ENCODE measurements around the gene ALG9.
A peak's percentile ranks its signal among the peaks of the same experiment; 100 is the strongest.

Gene ALG9

DNA sequence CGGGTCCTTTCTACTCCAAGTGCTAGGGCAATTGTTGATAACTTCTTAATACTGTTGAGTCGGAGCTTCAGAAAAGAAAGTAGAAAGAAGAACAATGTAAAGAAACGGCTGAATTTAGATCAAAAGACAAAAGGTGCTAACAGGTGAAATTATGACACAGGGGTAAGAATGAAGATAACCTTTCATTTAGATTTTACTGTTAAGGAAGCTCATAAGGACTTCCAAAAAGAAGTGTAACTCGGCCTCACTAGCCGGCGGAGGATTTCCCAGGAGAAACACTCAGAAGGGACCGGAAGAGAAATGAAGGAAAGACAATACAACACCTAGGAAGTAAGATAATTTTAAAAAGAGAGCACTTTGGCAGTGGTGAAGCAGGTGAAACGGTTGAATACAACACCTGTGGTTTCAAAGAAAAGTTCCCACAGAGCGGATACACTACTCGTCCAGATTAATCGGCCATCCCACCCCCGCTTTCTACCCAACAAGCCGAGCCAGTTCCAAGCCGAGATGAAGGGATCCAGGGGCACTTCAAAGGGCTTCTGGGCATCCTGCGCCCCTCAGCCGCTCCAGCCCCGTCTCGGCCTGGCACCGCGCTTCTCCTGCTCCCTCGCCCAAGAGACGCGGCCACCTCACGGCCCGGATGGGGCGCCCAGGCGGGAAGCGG, 105.9 kb downstream of the ALG9 start:
- TF ChIP-seq, protein P1, sequence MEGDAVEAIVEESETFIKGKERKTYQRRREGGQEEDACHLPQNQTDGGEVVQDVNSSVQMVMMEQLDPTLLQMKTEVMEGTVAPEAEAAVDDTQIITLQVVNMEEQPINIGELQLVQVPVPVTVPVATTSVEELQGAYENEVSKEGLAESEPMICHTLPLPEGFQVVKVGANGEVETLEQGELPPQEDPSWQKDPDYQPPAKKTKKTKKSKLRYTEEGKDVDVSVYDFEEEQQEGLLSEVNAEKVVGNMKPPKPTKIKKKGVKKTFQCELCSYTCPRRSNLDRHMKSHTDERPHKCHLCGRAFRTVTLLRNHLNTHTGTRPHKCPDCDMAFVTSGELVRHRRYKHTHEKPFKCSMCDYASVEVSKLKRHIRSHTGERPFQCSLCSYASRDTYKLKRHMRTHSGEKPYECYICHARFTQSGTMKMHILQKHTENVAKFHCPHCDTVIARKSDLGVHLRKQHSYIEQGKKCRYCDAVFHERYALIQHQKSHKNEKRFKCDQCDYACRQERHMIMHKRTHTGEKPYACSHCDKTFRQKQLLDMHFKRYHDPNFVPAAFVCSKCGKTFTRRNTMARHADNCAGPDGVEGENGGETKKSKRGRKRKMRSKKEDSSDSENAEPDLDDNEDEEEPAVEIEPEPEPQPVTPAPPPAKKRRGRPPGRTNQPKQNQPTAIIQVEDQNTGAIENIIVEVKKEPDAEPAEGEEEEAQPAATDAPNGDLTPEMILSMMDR (conservative IDR thresholded peaks at IDR 0.05; ENCODE audit: low read depth, low read length): no peak
- H3K4me3 ChIP-seq (ENCODE audit: low read length): peak overlapping the region; percentile 94
- DNase-seq (ENCODE audit: low read depth): no peak

DNA sequence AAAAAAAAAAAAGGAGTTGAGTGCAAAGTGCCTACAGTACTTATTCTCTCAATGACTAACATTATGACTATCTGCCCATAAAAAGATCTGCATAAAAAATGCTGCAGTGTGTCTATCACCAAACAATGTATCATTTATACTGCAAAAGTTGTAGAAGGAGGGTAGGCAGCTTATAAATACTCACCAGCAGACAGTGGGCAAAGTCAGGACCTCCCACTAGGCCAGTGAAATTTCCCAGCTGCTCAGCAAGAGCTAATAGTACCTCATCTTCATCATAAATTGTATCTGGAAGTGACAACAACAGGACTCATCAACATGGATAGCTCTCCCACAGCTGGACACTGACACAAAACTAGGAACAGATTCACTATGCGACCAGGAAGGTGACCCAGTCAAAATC, 106.8 kb downstream of the ALG9 start:
- DNase-seq (ENCODE audit: low read depth): no peak
- H3K4me3 ChIP-seq (ENCODE audit: low read length): peak overlapping the region; percentile 94
- TF ChIP-seq, protein P1 (conservative IDR thresholded peaks at IDR 0.05; ENCODE audit: low read depth, low read length): no peak

DNA sequence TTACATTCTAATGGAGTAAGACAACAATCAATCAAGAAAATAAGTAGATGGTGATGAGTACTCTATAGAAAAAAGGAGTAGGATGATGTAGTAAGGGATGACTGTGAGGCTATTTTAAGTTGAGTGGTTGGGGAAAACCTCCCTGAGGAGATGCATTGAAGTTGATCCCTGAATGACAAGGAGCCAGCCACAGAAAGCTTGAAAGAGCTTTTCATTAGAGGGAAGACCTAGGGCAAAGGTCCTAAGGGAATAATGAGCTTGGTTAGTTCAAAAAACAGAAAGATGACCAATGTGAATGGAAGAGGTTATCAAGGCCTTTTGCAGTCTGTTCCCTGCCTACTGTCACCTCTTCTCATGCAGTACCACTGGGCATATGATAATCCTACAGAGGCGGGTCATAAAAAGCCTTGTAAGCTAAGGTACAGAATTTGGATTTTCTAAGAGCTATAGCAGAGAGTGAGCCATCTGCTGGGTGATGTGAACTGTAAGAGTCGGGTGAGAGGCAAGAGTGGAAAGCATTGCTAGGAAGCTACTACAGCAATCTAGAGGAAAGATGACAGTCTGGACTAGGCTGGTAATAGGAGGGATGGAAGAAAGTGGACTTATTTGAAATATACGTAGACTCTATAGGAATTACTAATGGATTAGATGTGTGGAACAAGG, 108.3 kb downstream of the ALG9 start:
- TF ChIP-seq, protein P1 (conservative IDR thresholded peaks at IDR 0.05; ENCODE audit: low read depth, low read length): no peak
- H3K4me3 ChIP-seq (ENCODE audit: low read length): no peak overlapping the region
- no peak for DNase-seq (ENCODE audit: low read depth)

DNA sequence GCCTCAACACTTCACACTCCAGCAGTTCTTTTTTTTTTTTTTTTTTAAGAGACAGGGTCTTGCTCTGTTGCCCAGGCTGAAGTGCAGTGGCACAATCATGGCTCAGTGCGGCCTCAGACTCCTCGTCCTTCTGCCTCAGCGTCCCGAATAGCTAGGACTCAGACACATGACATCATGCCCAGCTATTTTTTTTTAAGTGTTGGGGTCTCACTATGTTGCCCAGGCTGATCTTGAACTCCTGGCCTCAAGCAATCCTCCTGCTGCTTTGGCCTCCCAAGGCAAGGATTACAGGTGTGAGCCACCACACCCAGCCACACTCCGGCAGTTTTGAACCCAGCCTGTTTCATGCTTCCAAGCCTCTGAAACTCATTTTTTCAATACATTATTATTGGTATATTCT, 108.9 kb downstream of the ALG9 start:
- H3K4me3 ChIP-seq (ENCODE audit: low read length): no peak overlapping the region
- TF ChIP-seq, protein P1 (conservative IDR thresholded peaks at IDR 0.05; ENCODE audit: low read depth, low read length): no peak
- DNase-seq (ENCODE audit: low read depth): no peak

DNA sequence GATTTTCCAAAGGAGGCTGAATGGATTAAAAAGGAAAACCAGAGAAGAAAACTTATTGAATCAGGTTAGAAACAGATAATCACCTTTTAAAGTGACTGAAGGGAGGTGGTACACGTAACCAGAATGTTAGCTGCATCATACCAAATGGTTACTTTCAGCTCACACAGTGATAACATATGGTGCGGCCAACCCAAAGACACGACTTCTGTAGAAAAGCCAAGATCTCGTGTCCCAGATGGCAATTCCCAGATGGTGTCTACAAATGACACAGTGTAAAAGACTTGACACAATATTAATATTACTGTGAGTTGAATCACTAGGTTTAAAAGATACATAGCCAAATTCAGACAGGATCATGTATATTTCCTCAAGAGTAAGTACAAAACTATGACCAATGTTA, 110.3 kb downstream of the ALG9 start:
- no peak for DNase-seq (ENCODE audit: low read depth)
- no peak overlapping the region for H3K4me3 ChIP-seq (ENCODE audit: low read length)
- TF ChIP-seq, protein P1 (conservative IDR thresholded peaks at IDR 0.05; ENCODE audit: low read depth, low read length): no peak

DNA sequence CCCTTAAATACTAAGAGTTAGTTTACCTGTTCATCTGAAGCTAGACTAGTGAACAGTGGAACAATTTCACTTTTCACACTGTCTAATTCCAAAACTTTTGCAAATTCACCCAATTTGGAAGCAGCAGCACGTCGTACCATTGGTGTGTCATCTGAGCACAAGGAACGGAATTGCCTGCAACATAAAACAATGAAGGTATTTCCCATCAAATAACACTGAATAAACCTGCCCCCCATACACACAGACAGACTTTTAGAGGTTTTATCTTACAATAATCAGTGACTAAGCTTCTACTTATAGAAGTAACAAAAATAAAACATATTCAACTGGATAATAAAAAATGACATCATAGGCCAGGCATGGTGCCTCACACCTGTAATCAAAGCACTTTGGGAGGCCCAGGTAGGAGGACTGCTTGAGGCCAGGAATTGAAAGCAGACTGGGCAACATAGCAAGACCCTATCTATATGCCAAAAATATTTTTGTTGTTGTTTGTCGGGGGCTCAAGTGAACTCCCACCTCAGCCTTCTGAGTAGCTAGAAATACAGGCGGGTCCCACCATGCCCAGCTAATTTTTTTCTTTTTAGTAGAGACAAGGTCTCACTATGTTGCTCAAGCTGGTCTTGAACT, 111.5 kb downstream of the ALG9 start:
- TF ChIP-seq, protein P1 (conservative IDR thresholded peaks at IDR 0.05; ENCODE audit: low read depth, low read length): no peak
- H3K4me3 ChIP-seq (ENCODE audit: low read length): no peak overlapping the region
- no peak for DNase-seq (ENCODE audit: low read depth)

Data from retinal pigment epithelial cell (primary cell).